Suprapubic skin (tissue), 4 donors: ENCODE data around the gene JADE2.

ENCODE experiments used
- CTCF ChIP-seq, 2 donors: fragments of 200-600 bp in 1 of 2; fragments of 450-650 bp in 1 of 2; sonication (generic) in 1 of 2; IDR thresholded peaks; one replicate each; pipeline ENCODE4 v1.5.1; 2016 to 2019; ENCODE audit warnings: antibody characterized with exemption in 2 of 2, mild to moderate bottlenecking in 1 of 2, moderate library complexity in 1 of 2
- EP300 ChIP-seq: sonication (generic); formaldehyde crosslinking; IDR thresholded peaks from one replicate; pipeline ENCODE4 v1.6.1; 2017; ENCODE audit warnings: antibody characterized with exemption
- POLR2A ChIP-seq, 2 donors: fragments of 450-650 bp; IDR thresholded peaks; one replicate each; pipeline ENCODE4 v1.6.1; 2017; ENCODE audit warnings: antibody characterized with exemption in 2 of 2, mild to moderate bottlenecking in 2 of 2, moderate library complexity in 2 of 2
- POLR2AphosphoS5 ChIP-seq, 3 donors: sonication (generic); formaldehyde crosslinking; IDR thresholded peaks; one replicate each; pipeline ENCODE4 v1.6.1; 2017; ENCODE audit warnings: antibody characterized with exemption in 3 of 3

DNA sequence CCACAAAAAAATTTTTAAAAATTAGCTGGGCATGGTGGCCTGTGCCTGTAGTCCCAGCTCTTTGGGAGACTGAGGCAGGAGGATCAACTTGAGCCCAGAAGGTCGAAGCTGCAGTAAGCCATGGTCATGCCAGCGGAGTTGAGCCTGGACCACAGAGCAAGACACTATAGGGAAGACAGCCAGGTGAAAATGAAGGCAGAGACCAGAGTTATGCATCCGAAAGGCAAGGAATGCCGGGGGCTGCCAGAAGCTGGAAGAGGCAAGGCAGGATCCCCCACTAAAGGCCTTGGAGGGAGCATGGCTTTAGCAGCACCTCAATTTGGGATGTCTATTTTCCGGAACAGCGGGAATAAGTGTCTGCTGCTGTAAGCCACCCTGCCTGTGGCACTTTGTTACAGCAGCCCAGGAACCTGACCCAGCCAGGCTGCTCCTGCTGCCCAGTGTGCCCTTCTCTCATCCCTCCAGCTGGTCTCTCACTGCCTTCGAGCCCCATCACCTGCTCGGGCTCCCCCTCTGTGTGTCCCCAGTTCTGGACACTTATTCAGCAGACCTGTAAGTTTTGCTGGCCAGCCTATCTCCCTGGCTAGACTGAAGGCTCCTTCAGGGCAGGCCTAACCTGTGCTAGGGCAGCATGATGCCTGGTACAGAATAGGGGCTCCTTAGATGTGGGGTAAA lies 16.8 kb upstream of the JADE2 start:
- TF ChIP-seq CTCF (IDR thresholded peaks at IDR 0.05) (no peak), POLR2A (IDR thresholded peaks at IDR 0.05) (no peak), POLR2AphosphoS5 (IDR thresholded peaks at IDR 0.05) (no peak), EP300 (no peak)
